GM12892 (cell line): ENCODE data around the gene APOBEC3B. TPM values are rescaled to one million over a fixed set of nuclear protein-coding genes. Genes with fewer than 3 reads are reported as not detected.
A peak's percentile ranks its signal among the peaks of the same experiment; 100 is the strongest.

Experiments
- DNase-seq: peaks from one replicate; pipeline ENCODE4 v3.0.0; 2011; ENCODE audit not compliant: insufficient read length
- FAIRE-seq: peaks from 2 replicates; lab custom pipeline; 2011; peaks lifted over from hg19 to GRCh38; lab: Jason Lieb, UNC
- POLR2A ChIP-seq: IDR thresholded peaks from 2 replicates; pipeline ENCODE4 v1.6.1; 2011; ENCODE audit warnings: low read depth, low read length, control low read depth
- POLR2AphosphoS5 ChIP-seq: IDR thresholded peaks from 2 replicates; pipeline ENCODE4 v1.6.1; 2011; ENCODE audit warnings: low read depth, low read length, control low read depth
- TAF1 ChIP-seq: IDR thresholded peaks from 2 replicates; pipeline ENCODE4 v1.6.1; 2011; ENCODE audit warnings: low read depth, mild to moderate bottlenecking, control low read depth, low read length, borderline replicate concordance
- polyA plus RNA-seq: library from polyadenylated mRNA; unstranded; fragments of >200 nt; gene quantifications from one replicate; pipeline ENCODE4 v1.2.1, GENCODE V29; 2012; ENCODE audit warnings: missing spikeins, inconsistent platforms; ENCODE audit not compliant: missing spikeins

Gene APOBEC3B
- polyA plus RNA-seq = 21.6 TPM

- TF ChIP-seq TAF1 (no peak), POLR2A (no peak; the same call in 1 of the 2 replicates), POLR2AphosphoS5 (no peak)
- FAIRE-seq (peak; percentile 98), DNase-seq (peak; percentile 77)
Observed at GRCh38 chr22:38981992-38982927, at the start of gene APOBEC3B. Gene APOBEC3B (plus strand): TSS chr22:38982347. CDS start chr22:38982454, 107 bp downstream.

GRCh38 chr22:38935023-38935422 is 47.1 kb upstream of the APOBEC3B start:
- DNase-seq = no peak

GRCh38 chr22:38935616-38936015 is 46.5 kb upstream of the APOBEC3B start:
- TF ChIP-seq POLR2AphosphoS5 (no peak), POLR2A (no peak), TAF1 (no peak)
- FAIRE-seq = no peak

More at GRCh38 chr22:38935023-38935422, 47.1 kb upstream of the APOBEC3B start:
- no peak for TF ChIP-seq POLR2AphosphoS5
- no peak for TF ChIP-seq POLR2A
- no peak for TF ChIP-seq TAF1
- FAIRE-seq = no peak

GRCh38 chr22:38936562-38936961 is 45.6 kb upstream of the APOBEC3B start:
- no peak for FAIRE-seq
- no peak for DNase-seq
- no peak for TF ChIP-seq TAF1
- TF ChIP-seq POLR2AphosphoS5 = no peak
- TF ChIP-seq POLR2A = no peak

More at GRCh38 chr22:38935616-38936015, 46.5 kb upstream of the APOBEC3B start:
- DNase-seq = no peak

- TF ChIP-seq POLR2AphosphoS5 = no peak
- TF ChIP-seq POLR2A = no peak
- no peak for TF ChIP-seq TAF1
- no peak for FAIRE-seq
Observed at GRCh38 chr22:38937036-38937435, 45.1 kb upstream of the APOBEC3B start.

GRCh38 chr22:38937541-38937940 is 44.6 kb upstream of the APOBEC3B start:
- FAIRE-seq = no peak
- no peak for DNase-seq
- no peak for TF ChIP-seq TAF1
- no peak for TF ChIP-seq POLR2A
- TF ChIP-seq POLR2AphosphoS5 = no peak

More at GRCh38 chr22:38937036-38937435, 45.1 kb upstream of the APOBEC3B start:
- DNase-seq = no peak

GRCh38 chr22:38938221-38938620 is 43.9 kb upstream of the APOBEC3B start:
- no peak for FAIRE-seq
- no peak for DNase-seq
- TF ChIP-seq POLR2AphosphoS5 (no peak), POLR2A (no peak), TAF1 (no peak)

GRCh38 chr22:38938925-38939324 is 43.2 kb upstream of the APOBEC3B start:
- DNase-seq = no peak
- TF ChIP-seq TAF1 (no peak), POLR2A (no peak), POLR2AphosphoS5 (no peak)
- peak; percentile 21 for FAIRE-seq

- FAIRE-seq (no peak), DNase-seq (no peak)
- no peak for TF ChIP-seq POLR2A
- no peak for TF ChIP-seq TAF1
- no peak for TF ChIP-seq POLR2AphosphoS5
Observed at GRCh38 chr22:38940811-38941384, 41.2 kb upstream of the APOBEC3B start.

GRCh38 chr22:38941488-38941987 is 40.6 kb upstream of the APOBEC3B start:
- FAIRE-seq (peak; percentile 99), DNase-seq (no peak)
- TF ChIP-seq POLR2A = no peak
- no peak for TF ChIP-seq POLR2AphosphoS5
- TF ChIP-seq TAF1 = no peak

GRCh38 chr22:38942702-38943101 is 39.4 kb upstream of the APOBEC3B start:
- TF ChIP-seq POLR2AphosphoS5 = no peak
- no peak for TF ChIP-seq TAF1
- TF ChIP-seq POLR2A = no peak
- no peak for DNase-seq
- FAIRE-seq = peak; percentile 38

- DNase-seq (no peak), FAIRE-seq (no peak)
- TF ChIP-seq POLR2A = no peak
- TF ChIP-seq TAF1 = no peak
- no peak for TF ChIP-seq POLR2AphosphoS5
Observed at GRCh38 chr22:38943201-38943600, 38.9 kb upstream of the APOBEC3B start.

- TF ChIP-seq POLR2A = no peak
- FAIRE-seq (no peak), DNase-seq (no peak)
Observed at GRCh38 chr22:38943882-38944281, 38.3 kb upstream of the APOBEC3B start.
